ENCODE measurements around the gene HLA-DQB2.

Gene HLA-DQB2

DNA sequence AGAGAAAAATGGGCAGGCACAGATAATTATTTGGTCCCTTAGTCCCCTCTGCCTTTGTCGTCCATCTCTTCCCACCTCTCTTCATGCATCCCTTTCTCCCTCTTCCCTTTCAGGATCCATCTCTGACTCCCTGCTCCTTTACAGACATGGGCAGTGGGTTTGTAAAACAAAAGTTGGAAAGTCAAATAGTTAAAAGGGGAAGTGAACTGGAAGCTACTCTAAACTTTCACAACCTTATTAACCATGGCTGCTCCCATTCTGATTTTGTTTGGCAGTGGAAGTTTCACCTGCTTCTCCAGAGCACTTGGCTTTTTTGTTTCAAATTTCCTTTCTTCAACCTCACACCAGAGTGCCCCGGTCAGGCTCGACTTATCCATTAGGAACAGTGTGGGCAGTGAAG is 21.0 kb downstream of the HLA-DQB2 start:
- no peak for DNase-seq

DNA sequence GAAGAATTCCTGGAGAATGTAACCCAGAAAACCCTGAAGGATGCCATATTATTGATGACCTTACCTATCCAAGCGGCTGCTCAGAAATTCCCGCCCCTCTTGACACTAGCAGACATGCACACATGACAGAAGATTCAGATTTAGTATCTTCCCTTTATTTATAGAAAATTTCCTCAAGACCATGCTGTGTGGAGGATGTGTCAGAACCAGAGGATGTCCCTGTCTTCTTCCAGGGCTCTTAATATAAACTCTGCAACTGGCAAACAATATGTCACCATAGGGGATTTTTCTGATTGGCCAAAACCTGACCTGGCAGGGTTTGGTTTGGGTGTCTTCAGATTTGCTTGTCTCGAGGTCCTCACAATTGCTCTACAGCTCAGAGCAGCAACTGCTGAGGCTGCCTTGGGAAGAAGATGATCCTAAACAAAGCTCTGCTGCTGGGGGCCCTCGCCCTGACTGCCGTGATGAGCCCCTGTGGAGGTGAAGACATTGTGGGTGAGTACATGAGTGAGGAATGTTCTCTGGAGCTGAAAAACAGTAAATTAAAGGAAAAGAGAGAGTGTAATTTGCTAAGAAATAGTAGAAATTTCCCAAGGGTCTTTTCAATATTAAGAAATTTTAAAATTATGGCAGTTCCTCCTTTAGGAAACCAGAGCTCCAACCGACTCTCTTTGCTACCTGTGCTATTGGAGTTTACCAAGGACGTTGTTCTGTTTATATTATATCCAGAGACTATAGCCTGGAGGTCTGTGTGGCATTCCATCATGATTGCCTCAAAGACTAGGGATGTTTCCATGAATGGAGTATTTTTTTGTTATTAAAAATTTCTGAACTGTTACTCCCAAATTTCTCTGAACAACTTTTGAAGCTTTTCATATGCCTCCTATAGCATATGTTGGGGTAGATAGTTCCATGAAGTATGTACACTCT is 22.0 kb downstream of the HLA-DQB2 start, which contains the start of gene HLA-DQA2:
TSS of gene HLA-DQA2 (plus strand) at position 361 of the 930 bp plus-strand sequence. CDS start at position 414, 53 bp downstream.
- no peak for DNase-seq

DNA sequence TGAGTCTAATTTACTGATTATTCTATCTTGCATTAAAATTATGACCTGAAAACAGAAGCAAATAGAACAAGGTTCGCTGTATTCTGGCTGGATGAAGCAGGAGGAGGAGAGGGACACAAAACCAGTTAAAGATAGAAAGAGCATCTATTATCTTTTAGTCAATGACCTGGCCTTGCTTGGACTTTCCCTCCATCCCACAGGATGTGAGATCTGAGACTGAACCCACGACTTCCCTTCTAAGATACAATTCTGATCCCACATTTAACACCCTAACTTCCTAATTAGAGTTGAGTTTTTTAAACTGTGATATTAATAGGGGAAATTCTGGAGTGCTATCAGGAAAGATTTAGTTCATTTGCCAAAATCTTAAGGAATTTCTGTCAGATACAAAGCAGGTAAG is 25.2 kb downstream of the HLA-DQB2 start:
- no peak for DNase-seq

DNA sequence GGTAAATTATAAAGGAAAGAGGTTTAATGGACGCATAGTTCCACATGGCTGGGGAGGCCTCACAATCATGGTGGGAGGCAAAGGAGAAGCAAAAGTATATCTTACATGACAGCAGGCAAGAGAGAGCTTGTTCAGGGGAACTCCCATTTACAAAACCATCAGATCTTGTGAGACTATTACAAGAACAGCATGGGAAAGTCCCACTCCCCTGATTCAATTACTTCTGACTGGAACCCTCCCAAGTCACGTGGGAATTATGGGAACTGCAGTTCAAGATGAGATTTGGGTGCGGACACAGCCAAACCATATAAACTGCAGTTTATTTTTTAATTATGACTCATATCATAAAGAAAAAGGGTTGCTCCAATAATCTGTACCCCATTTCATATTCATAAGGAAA is 44.5 kb downstream of the HLA-DQB2 start:
- DNase-seq = no peak

DNA sequence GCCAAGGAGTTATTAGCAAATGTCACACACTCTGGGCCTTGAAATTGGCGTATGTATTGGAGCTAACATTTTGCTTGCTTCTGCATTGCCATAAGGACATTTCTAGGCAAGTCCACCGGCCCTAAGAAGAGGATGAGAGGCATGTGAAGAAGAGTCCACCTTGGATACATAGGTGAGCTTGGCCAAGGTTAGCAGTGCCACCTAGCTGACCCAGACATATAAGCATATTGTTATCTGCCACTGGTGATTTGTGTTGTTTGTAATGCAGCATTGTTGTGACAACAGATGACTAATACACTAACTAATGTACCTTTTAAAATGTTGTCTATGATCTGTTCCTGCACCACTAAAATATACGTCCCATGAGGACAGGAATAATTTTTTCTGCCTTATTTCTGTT is 46.9 kb downstream of the HLA-DQB2 start:
- no peak for DNase-seq

DNA sequence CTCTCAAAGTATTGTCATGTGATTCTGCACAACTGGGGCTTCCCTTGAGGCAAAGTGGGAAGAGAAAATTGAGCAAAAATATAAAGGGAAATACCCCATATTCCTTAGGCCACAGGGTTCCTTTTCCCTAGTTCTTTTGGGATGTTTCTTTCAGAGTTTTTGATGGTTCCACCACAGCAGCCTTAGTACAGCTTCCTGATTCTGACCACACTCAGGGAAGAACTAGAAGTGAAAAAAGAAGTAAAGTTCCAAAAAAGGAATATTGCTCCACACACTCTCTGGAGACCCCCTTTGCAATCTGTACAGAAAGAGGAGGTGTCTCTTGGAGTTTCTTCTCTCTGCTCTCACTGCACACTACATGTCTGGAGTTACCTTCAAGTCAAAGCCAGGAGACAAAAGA is 50.1 kb downstream of the HLA-DQB2 start:
- DNase-seq = no peak

DNA sequence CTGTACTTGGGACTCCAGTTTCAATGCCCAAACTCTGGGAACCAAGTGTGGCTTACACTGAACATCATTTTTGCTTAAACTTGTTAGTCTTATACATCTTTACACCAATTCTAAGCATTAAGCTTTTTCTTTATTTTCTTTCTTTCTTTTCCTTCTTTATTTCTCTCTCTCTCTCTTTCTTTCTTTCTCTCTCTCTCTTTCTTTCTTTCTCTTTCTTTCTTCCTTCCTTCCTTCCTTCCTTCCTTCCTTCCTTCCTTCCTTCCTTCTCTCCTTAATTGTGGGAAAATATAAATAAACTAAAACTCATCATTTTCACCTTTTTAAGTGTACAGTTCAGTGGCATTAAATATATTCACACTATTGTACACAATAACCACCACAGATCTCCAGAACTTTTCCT is 53.7 kb downstream of the HLA-DQB2 start:
- no peak for DNase-seq
